Stimulated activated CD4-positive, alpha-beta T cell treated with anti-CD3 and anti-CD28 coated beads, TNF-alpha, amount 100 ng/mL, for 4 hours (primary cell): Measurements from ENCODE around the gene RPS27A.
"Not testable (repeated sequence)": the region's sequence is repeated elsewhere in the genome, so short reads cannot be mapped to it uniquely, and the experiment has no call there.

Source experiments
- DNase-seq, 3 experiments: peaks; one replicate each; pipeline ENCODE4 v3.0.0-alpha.2; 2020; ENCODE audit warnings: low read depth in 3 of 3

Gene RPS27A

DNA sequence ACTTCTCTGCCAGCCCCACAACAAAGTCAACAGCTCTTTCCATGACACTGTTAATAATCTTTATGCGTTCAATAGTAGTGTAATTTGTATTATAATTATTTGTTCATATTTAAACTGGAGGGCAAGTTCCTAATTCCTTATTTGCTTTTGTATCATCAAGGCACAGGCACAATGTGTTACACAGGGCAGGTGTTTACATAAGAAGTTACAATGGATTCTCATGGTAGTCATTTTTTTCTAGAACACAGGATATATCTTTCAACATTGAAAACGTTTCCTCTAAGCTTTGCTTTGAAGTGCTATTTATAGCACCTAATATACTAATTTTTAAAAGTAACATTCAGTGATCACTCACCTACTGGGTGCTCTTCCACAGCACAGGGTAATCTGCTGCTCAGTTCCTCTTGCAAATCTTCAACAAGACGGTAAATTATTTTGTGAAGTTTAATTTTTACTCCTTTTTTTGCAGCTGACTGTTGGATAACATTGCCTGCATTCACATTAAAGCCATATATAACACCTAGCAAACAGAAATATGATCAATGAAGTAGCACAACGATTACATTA lies 7.3 kb downstream of the RPS27A start:
- DNase-seq = no peak

GRCh38 chr2:55241582-55241981 lies 9.1 kb downstream of the RPS27A start:
- not testable (repeated sequence) for DNase-seq

DNA sequence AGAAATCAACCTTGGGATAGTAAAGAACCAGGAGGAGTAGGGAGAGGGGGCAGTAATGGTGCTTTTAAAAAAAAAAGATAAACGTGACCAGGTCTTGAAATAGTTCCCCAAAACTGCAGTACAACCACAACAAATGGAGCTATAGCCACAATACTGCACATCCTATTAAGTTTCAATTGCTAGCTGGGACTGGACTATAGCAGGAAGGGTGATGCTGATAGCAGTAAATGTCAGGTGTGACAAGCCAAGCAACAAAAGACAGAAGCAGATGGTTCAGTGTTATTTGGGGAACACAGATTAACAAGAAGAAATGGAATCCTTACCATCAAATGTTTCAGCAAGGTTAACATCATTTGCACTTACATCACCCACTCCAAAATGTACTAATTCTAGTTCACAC lies 10.1 kb downstream of the RPS27A start:
- DNase-seq = no peak

- no peak for DNase-seq
These were observed 12.9 kb downstream of the RPS27A start for GRCh38 chr2:55245411-55245810.

DNA sequence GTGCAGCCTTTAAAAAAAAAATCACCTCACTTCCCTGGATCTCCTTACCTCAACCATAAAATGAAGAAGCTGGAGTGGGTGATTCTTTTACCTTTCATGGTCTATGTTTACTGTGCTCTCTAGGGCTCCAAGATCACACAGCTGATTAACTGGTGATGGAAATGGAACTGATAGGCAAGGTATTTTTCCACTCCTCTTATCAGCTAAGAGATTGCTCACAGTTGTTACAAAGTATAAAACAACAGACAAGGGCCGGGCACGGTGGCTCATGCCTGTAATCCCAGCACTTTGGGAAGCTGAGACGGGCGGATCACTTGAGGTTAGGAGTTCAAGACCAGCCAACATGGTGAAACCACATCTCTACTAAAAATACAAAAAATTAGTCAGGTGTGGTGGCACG lies 14.5 kb downstream of the RPS27A start:
- no peak for DNase-seq

DNA sequence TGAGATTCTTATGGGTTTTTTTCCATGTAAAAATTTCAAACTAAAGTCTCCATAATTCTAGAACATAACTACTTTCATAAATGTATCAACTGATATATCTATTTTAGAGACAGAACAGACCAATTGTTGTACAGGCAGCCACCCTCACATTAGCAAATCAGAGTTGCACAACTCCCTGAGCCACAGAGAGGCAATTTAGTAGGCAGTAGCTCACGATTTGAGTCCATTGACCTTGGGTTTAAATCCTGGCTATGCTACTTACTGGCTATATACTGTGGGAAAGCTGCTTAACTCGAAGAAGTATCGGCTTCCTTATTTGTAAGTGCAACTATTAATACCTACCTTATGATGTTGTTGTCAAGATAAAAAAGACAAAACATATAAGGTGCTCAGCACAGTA lies 20.3 kb downstream of the RPS27A start:
- DNase-seq = no peak

DNA sequence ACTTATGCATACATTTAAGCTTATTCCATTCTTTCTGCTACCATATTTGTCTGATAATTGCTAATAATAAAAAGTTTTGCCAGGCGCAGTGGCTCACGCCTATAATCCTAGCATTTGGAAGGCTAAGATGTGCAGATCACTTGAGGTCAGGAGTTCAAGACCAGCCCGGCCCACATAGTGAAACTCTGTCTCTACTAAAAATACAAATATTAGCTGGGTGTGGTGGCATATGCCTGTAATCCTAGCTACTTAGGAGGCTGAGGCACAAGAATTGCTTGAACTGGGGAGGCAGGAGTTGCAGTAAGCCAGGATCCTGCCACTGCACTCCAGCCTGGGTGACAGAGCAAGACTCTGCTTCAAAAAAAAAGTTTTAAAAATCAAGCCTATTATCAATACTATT lies 27.1 kb downstream of the RPS27A start:
- not testable (repeated sequence) for DNase-seq

DNA sequence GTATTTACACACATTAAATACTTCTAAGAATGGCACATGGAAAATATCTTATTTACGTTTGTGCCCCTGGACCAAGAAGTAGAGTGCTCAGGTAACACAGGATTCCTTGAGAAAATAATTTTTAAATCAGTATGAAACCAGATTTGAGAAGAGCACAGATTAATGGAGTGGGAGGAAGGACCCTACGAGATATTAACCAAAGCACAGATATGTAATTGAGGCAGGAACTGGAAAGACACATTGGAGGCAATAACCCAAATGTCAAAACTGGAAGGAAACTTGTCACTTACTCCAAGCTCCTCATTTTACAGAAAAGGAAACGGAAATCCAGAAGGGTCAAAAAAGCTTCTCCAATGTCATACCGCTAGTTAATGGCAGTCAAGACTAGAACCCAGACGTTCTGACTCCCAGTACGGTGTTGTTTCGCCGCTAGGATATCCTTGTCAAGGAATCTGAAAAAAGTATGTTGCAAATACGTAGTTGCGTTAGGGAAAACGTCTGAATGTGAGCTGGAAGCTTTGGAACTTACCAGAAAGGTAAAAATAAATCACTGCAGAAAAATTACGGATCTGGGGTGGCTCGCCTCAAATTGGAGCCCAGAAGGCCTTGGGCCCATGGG lies 35.9 kb downstream of the RPS27A start:
- DNase-seq = no peak

DNA sequence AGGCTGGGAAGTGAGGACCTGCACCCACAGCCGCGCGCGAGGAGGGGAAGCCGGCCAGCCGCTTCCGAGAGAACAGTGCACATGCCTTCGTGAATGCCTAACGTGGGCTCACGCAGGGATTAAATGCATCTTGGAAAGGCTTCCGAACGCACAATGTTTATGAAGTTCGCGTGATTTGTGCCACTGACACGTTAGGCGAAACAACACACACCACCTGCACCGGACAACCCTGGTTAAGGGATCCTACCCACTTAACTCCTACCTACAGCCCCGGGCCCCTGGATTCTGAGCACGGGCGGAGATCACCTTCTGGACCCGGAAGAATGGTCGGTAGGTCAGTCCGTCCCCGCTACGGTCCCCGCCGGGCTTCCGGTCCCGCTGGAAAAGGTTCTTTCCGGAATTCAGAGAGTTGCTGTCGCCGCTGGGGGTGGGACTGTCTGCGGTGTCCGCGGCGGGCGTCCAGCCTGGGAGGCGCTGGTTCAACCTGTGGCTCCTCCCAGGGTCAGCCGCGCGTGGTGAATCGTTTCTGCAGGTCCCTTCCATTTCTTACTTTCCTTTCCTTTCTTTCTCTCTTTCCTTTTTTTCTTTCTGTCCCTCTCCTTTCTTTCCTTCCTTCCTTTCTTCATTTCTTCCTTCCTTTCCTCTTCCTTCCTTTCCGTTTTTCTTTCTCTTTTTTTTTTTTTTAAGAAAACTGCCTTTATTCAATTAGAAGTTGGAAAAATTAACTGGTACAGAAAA lies 36.6 kb downstream of the RPS27A start, which contains the start of gene MTIF2:
Gene MTIF2, minus strand, starts transcription at position 325 of the 738 bp plus-strand sequence. CDS start 5,373 bp downstream, outside the sequence.
- DNase-seq = peak; percentile 67 to 74 (median 72)

DNA sequence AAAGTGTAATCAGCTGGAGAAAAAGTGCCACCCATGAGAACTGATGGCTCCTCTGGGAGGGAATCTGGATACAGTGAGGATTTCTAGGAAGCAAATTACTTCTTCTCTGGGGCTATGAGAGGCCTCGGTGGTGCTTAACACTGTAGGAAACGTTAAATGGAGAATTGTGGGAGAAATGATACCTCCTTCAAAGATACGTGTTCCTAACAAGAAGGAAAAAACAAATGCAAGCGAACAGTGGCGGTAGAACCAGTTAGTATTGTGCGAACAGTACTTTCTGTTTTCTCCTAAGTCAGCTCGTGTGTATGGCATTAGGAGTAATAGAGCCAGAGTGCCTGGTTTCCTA lies 37.1 kb downstream of the RPS27A start:
- no peak for DNase-seq

GRCh38 chr2:55274346-55274745 lies 41.9 kb downstream of the RPS27A start:
- not testable (repeated sequence) for DNase-seq

- no peak for DNase-seq
These were observed 44.8 kb downstream of the RPS27A start for GRCh38 chr2:55277310-55277709.

- not testable (repeated sequence) for DNase-seq
These were observed 46.8 kb downstream of the RPS27A start for GRCh38 chr2:55279214-55279835.

- not testable (repeated sequence) for DNase-seq
These were observed 47.5 kb downstream of the RPS27A start for GRCh38 chr2:55279859-55280424.

- DNase-seq = not testable (repeated sequence)
These were observed 48.5 kb downstream of the RPS27A start for GRCh38 chr2:55280851-55281546.

GRCh38 chr2:55282110-55282917 lies 49.8 kb downstream of the RPS27A start:
- peak; percentile 70 to 77 (median 73) for DNase-seq

- DNase-seq = no peak
These were observed 50.6 kb downstream of the RPS27A start for GRCh38 chr2:55283083-55283482.
